ENCODE measurements around the gene ATMIN.

DNA sequence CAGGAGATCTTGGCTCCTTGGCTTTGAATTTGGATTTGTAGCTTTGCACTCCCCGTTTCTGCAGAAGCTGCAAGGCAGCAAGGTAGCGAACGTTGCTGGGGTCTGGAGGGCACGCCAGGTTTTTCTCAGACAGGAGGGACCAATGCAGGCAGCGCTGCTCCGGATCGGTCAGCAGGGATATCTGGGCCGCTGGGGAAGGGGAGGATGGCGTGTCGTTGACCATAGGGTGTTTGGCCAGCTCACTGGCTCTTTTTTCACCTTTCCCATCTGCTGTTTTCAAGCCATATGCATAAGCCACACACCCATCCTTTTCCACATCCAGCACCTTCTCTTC, 25.6 kb downstream of the ATMIN start:
- TF ChIP-seq, protein P1, sequence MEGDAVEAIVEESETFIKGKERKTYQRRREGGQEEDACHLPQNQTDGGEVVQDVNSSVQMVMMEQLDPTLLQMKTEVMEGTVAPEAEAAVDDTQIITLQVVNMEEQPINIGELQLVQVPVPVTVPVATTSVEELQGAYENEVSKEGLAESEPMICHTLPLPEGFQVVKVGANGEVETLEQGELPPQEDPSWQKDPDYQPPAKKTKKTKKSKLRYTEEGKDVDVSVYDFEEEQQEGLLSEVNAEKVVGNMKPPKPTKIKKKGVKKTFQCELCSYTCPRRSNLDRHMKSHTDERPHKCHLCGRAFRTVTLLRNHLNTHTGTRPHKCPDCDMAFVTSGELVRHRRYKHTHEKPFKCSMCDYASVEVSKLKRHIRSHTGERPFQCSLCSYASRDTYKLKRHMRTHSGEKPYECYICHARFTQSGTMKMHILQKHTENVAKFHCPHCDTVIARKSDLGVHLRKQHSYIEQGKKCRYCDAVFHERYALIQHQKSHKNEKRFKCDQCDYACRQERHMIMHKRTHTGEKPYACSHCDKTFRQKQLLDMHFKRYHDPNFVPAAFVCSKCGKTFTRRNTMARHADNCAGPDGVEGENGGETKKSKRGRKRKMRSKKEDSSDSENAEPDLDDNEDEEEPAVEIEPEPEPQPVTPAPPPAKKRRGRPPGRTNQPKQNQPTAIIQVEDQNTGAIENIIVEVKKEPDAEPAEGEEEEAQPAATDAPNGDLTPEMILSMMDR (conservative IDR thresholded peaks at IDR 0.05; ENCODE audit: low read length), result no peak
- no peak for TF ChIP-seq EZH2phosphoT487 (IDR thresholded peaks at IDR 0.05; ENCODE audit: borderline replicate concordance)
